ENCODE data around the gene DBT. TPM values are rescaled to one million over a fixed set of nuclear protein-coding genes. Genes with fewer than 3 reads are reported as not detected.

DBT gene
- total and polyA plus RNA-seq, 7 experiments from 2014 or later, result 6.4 to 18.4 (median 9.6) TPM

- DNase-seq, result no peak
- Histone ChIP-seq H3K9me3 (ENCODE audit: control insufficient read depth in 2 of 3, low read length in 3 of 3) (no peaks in the 10 kb centered on the region), H3K27ac (ENCODE audit: low read depth, low read length) (no peak overlapping the region), H3K27me3 (ENCODE audit: control insufficient read depth in 2 of 2, insufficient read depth in 2 of 2, low read length in 2 of 2) (no peaks in the 10 kb centered on the region), H3K36me3 (ENCODE audit: control insufficient read depth in 2 of 3, insufficient read depth in 3 of 3, low read length in 3 of 3) (peaks cover 15 to 47% (median 44%) of the 10 kb centered on the region in 3 experiments), H3K4me3 (ENCODE audit: low read length) (no peak overlapping the region), H3K4me1 (ENCODE audit: control insufficient read depth in 2 of 2, insufficient read depth in 2 of 2, low read length in 2 of 2) (peaks cover 0 to 5% of the 10 kb centered on the region in 2 donors)
- no peak for ATAC-seq
- Mint-ChIP-seq H3K4me1 (peaks cover 7 to 48% (median 39%) of the 10 kb centered on the region in 7 donors), H3K36me3 (peaks cover 12 to 32% (median 22%) of the 10 kb centered on the region in 5 donors), H3K4me3 (no peak overlapping the region), H3K27ac (no peak overlapping the region), H3K27me3 (no peaks in the 10 kb centered on the region), H3K9me3 (peaks cover 0 to 5% (median 0%) of the 10 kb centered on the region in 11 donors)
- POLR2A ChIA-PET, result interaction anchor here (1.3 kb wide), 1 partner anchor 100 kb away, joined by 3 read pairs; a partner anchor contains a TSS
- intact Hi-C loops (cut with micrococcal nuclease), result loop anchor here (10.0 kb wide), 3 partner anchors 333 to 727 kb away; partner anchors contain the start of gene GPR88 (in 1 of the 2)
- CTCF ChIA-PET, result no interaction called here
Measured at GRCh38 chr1:100137602-100138001, 112.0 kb downstream of the DBT start.

Small RNAs within 50 kb of the gene (microRNA-seq; reads per million reads assigned to microRNA genes)
- not detected for gene MIR553 (ENCODE audit: borderline microRNAs expressed)

Other genes with a start within 250 kb of the DBT start
- 10 to 100 TPM in 1 of 5 experiments, 1 to 10 TPM in 4; 2.5 to 11.6 (median 5.6) TPM for gene SASS6, start 116.9 kb downstream of the DBT start, total RNA-seq
- 1 to 10 TPM; 1.5 to 3.0 TPM for gene SASS6, start 116.9 kb downstream of the DBT start, polyA plus RNA-seq
- 10 to 100 TPM; 15.3 to 60.3 (median 23.9) TPM for gene TRMT13, start 116.7 kb downstream of the DBT start, total RNA-seq
- 10 to 100 TPM in 1 of 2 donors, 1 to 10 TPM in 1; 8.7 to 13.1 TPM for gene TRMT13, start 116.7 kb downstream of the DBT start, polyA plus RNA-seq
- 1 to 10 TPM in 4 of 5 experiments, under 1 TPM in 1; 0.53 to 1.9 (median 1.1) TPM for gene LRRC39, start 71.6 kb downstream of the DBT start, total RNA-seq
- gene LRRC39, start 71.6 kb downstream of the DBT start, polyA plus RNA-seq, result not detected
- gene RTCA, start 16.4 kb upstream of the DBT start, total RNA-seq, result 10 to 100 TPM; 33.3 to 47.7 (median 35.8) TPM
- 10 to 100 TPM; 16.4 to 17.9 TPM for gene RTCA, start 16.4 kb upstream of the DBT start, polyA plus RNA-seq
- gene CDC14A, start 102.7 kb upstream of the DBT start, total RNA-seq, result 100 to 1,000 TPM in 2 of 5 experiments, 10 to 100 TPM in 3; 47.1 to 136 (median 85.1) TPM
- 10 to 100 TPM; 53.2 to 54.7 TPM for gene CDC14A, start 102.7 kb upstream of the DBT start, polyA plus RNA-seq